ENCODE measurements around the gene CEP68. TPM values are rescaled to one million over a fixed set of nuclear protein-coding genes. Genes with fewer than 3 reads are reported as not detected.
A peak's percentile ranks its signal among the peaks of the same experiment; 100 is the strongest.

CEP68 gene
- polyA plus RNA-seq, 1 experiment = 11.7 TPM

- DNase-seq (ENCODE audit: low read depth) = no peak
- ChIA-PET CTCF (interaction anchor here (1.6 to 2.1 kb wide), 2 partner anchors 9 to 95 kb away, joined by 6 to 10 read pairs; no protein-coding TSS in a partner anchor), POLR2A (no interaction called here)
- no peak overlapping the region for H3K4me3 ChIP-seq (ENCODE audit: low read depth, low read length)
- no peak for TF ChIP-seq CTCF (IDR thresholded peaks at IDR 0.05; ENCODE audit: insufficient read depth, low read depth, low read length)
- no peaks in the 10 kb centered on the region for H3K27me3 ChIP-seq (ENCODE audit: control insufficient read depth, insufficient read depth, low read length)
- peaks cover 17% of the 10 kb centered on the region for H3K36me3 ChIP-seq (ENCODE audit: control insufficient read depth, insufficient read depth, low read length)
These were observed 17.8 kb downstream of the CEP68 start for GRCh38 chr2:65073879-65074565.

GRCh38 chr2:65075176-65075575 lies 19.0 kb downstream of the CEP68 start:
- Histone ChIP-seq H3K36me3 (ENCODE audit: control insufficient read depth, insufficient read depth, low read length) (peaks cover 17% of the 10 kb centered on the region), H3K27me3 (ENCODE audit: control insufficient read depth, insufficient read depth, low read length) (no peaks in the 10 kb centered on the region), H3K4me3 (ENCODE audit: low read depth, low read length) (no peak overlapping the region)
- ChIA-PET POLR2A (no interaction called here), CTCF (interaction anchor here (1.2 to 2.1 kb wide), 3 partner anchors 10 to 94 kb away, joined by 5 to 10 read pairs (median 6); no protein-coding TSS in a partner anchor)
- no peak for DNase-seq (ENCODE audit: low read depth)
- TF ChIP-seq CTCF (IDR thresholded peaks at IDR 0.05; ENCODE audit: insufficient read depth, low read depth, low read length) = no peak

- no peak for DNase-seq (ENCODE audit: low read depth)
- ChIA-PET CTCF (interaction anchor here (1.2 kb wide), 1 partner anchor 11 kb away, joined by 5 read pairs; no protein-coding TSS in a partner anchor), POLR2A (no interaction called here)
- TF ChIP-seq CTCF (IDR thresholded peaks at IDR 0.05; ENCODE audit: insufficient read depth, low read depth, low read length) = no peak
- Histone ChIP-seq H3K36me3 (ENCODE audit: control insufficient read depth, insufficient read depth, low read length) (peaks cover 17% of the 10 kb centered on the region), H3K4me3 (ENCODE audit: low read depth, low read length) (no peak overlapping the region), H3K27me3 (ENCODE audit: control insufficient read depth, insufficient read depth, low read length) (no peaks in the 10 kb centered on the region)
These were observed 19.6 kb downstream of the CEP68 start for GRCh38 chr2:65075605-65076344.

DNA sequence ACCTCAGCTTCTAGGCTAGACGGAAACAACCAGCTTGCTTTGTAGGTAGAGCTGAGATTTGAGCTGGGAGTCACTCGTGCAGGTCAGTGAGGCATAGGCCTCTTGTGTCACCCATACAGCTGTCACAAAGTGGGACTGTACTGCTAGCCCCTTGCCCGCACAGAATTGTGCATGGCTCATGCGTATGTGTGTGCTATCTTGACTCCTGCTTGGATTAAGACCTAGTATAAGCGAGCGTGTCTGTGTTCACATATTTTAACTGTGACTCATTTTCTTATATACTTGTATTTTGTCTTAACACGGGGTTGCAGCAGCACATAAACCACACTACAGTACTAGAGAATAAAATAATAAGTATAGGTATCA lies 20.1 kb downstream of the CEP68 start:
- POLR2A ChIA-PET = no interaction called here
- CTCF ChIA-PET = interaction anchor here (1.2 kb wide), 1 partner anchor 11 kb away, joined by 5 read pairs; no protein-coding TSS in a partner anchor

More for the DNA sequence above, 20.1 kb downstream of the CEP68 start:
- Histone ChIP-seq H3K27me3 (ENCODE audit: control insufficient read depth, insufficient read depth, low read length) (no peaks in the 10 kb centered on the region), H3K36me3 (ENCODE audit: control insufficient read depth, insufficient read depth, low read length) (peaks cover 21% of the 10 kb centered on the region), H3K4me3 (ENCODE audit: low read depth, low read length) (no peak overlapping the region)
- no peak for TF ChIP-seq CTCF (IDR thresholded peaks at IDR 0.05; ENCODE audit: insufficient read depth, low read depth, low read length)
- peak; percentile 52 for DNase-seq (ENCODE audit: low read depth)
